GM12891 (cell line): ENCODE data around the gene WNK1.

Experiments used
- DNase-seq: peaks from one replicate; pipeline ENCODE4 v3.0.0; 2011; ENCODE audit warnings: low spot score; ENCODE audit not compliant: insufficient read length
- FAIRE-seq: peaks from 2 replicates; lab custom pipeline; 2011; peaks lifted over from hg19 to GRCh38; lab: Jason Lieb, UNC
- PAX5 ChIP-seq: IDR thresholded peaks from 2 replicates; pipeline ENCODE4 v1.6.1; 2011; ENCODE audit warnings: low read length, moderate library complexity, mild to moderate bottlenecking; ENCODE audit not compliant: insufficient read depth, severe bottlenecking
- POLR2A ChIP-seq: IDR thresholded peaks from 2 replicates; pipeline ENCODE4 v1.6.1; 2011; ENCODE audit warnings: low read depth, low read length, control low read depth
- POLR2AphosphoS5 ChIP-seq: IDR thresholded peaks from 2 replicates; pipeline ENCODE4 v1.6.1; 2011; ENCODE audit warnings: low read depth, low read length, control low read depth
- POU2F2 ChIP-seq: IDR thresholded peaks from 2 replicates; pipeline ENCODE4 v1.6.1; 2011; ENCODE audit warnings: low read depth, mild to moderate bottlenecking, control low read depth, low read length, moderate library complexity
- SPI1 ChIP-seq: IDR thresholded peaks from 2 replicates; pipeline ENCODE4 v1.6.1; 2011; ENCODE audit warnings: low read depth, low read length, control low read depth
- TAF1 ChIP-seq: IDR thresholded peaks from 2 replicates; pipeline ENCODE4 v1.6.1; 2011; ENCODE audit warnings: low read depth, low read length, control low read depth

The WNK1 gene

GRCh38 chr12:885701-886100, 133.3 kb downstream of the WNK1 start:
- FAIRE-seq, result no peak

DNA sequence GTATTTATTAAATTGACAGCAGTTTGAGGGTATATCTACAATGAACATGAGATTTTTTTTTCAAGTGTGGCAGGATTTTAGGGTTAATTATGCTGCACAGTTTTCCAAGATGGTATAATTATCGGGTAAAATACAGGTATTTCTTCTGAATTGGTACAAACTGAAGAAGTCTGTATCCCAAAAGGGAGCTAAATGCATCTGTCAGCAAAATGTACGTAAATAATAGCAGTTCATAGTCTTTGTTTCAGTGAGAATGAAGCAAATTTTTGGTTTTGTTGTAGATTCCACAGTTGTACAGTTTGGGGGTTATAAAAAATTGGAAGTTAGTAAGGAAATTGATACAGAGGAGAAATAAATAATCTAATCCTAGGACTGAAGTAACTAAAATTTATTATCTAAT, 133.8 kb downstream of the WNK1 start:
- TF ChIP-seq POU2F2 (no peak), TAF1 (no peak), POLR2AphosphoS5 (no peak), SPI1 (no peak), POLR2A (no peak), PAX5 (no peak)
- no peak for FAIRE-seq

More at GRCh38 chr12:885701-886100, 133.3 kb downstream of the WNK1 start:
- no peak for TF ChIP-seq POLR2AphosphoS5
- DNase-seq, result no peak

DNA sequence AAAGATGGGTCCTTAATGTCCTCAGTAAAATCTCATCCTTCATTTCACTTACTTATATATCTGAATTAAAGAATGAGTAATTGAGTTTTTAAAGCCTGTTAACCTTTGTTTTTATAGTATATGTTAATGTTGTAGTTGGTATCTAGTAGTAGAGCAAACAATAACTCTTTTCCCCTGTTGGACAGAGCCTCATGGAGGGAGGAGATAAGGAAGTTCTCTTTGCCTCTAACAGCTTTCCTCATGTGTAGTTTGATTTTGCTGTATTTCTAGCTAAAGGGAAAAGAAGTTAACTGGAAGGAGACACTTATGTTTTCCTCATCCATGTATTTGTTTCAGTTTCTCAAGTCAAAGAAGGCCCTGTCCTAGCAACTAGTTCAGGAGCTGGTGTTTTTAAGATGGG, 141.8 kb downstream of the WNK1 start:
- TF ChIP-seq POLR2AphosphoS5 (no peak), POLR2A (no peak), TAF1 (no peak), POU2F2 (no peak), SPI1 (no peak), PAX5 (no peak)
- FAIRE-seq, result no peak
- DNase-seq, result no peak

More for the DNA sequence above, 133.8 kb downstream of the WNK1 start:
- no peak for DNase-seq

DNA sequence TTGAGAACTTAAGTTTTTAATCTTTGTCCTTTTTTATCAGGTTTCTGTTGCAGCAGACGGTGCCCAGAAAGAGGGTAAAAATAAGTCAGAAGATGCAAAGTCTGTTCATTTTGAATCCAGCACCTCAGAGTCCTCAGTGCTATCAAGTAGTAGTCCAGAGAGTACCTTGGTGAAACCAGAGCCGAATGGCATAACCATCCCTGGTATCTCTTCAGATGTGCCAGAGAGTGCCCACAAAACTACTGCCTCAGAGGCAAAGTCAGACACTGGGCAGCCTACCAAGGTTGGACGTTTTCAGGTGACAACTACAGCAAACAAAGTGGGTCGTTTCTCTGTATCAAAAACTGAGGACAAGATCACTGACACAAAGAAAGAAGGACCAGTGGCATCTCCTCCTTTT, 143.7 kb downstream of the WNK1 start:
- DNase-seq (no peak), FAIRE-seq (no peak)
- TF ChIP-seq SPI1 (no peak), POU2F2 (no peak), POLR2A (no peak), POLR2AphosphoS5 (no peak), PAX5 (no peak), TAF1 (no peak)

DNA sequence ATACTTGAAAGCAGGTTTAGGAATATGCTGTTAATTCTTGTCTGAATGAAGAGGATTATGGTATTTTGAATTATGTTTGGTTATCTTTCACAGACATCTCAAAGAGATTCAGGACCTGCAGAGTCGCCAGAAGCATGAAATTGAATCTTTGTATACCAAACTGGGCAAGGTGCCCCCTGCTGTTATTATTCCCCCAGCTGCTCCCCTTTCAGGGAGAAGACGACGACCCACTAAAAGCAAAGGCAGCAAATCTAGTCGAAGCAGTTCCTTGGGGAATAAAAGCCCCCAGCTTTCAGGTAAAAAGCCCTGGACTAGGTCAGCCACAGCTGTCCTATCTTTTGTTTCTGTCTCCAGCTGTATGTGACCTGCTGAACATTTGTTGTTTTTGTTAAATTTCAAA, 145.0 kb downstream of the WNK1 start:
- DNase-seq (no peak), FAIRE-seq (no peak)
- TF ChIP-seq SPI1, result no peak
- TF ChIP-seq POLR2AphosphoS5, result no peak
- no peak for TF ChIP-seq PAX5
- no peak for TF ChIP-seq POU2F2
- TF ChIP-seq POLR2A, result no peak
- TF ChIP-seq TAF1, result no peak

DNA sequence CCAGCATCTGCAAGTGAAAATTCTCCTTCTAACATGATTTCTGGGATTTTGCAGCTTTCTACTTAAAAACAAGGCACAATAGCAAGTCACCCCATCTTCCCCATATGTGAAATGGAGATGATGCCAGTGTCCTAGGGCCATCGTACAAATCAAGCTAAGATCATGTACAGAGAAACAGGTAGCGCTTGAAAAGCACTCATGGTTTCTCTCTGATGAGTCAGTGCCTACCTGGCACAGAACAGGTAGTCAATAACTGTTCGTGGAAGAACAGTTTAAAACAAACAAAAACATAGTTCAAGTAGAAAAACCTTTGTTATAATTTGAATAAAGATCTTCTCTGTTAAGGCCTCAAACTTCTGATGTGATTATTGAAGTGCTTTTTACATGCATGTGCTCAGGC, 150.2 kb downstream of the WNK1 start:
- no peak for TF ChIP-seq POLR2A
- TF ChIP-seq TAF1, result no peak
- TF ChIP-seq POU2F2, result no peak
- TF ChIP-seq SPI1, result no peak
- TF ChIP-seq POLR2AphosphoS5, result no peak
- TF ChIP-seq PAX5, result no peak
- FAIRE-seq (no peak), DNase-seq (no peak)

DNA sequence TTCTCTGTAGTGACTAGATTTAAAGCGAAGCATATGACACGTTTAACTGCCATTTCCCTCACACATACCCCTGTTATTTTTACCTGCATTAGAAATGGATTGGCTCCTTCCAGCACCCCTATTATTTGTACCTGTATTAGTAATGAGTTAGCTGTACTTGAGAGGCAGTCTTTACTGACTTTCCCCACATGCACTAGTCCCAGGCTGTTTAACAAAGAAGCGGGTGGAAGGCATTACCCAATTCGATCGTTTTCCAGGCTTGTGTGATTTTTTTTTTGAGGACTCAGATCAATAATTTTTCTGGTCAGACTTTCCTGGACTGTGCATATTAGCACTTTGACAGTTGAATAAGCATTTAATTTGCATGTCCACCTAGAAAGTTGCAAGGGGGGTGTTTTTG, 150.7 kb downstream of the WNK1 start:
- TF ChIP-seq PAX5 (no peak), TAF1 (no peak), POU2F2 (no peak), POLR2AphosphoS5 (no peak), SPI1 (no peak), POLR2A (no peak)
- DNase-seq, result no peak
- no peak for FAIRE-seq

GRCh38 chr12:904010-904414, 151.6 kb downstream of the WNK1 start:
- FAIRE-seq, result no peak
- no peak for DNase-seq
- TF ChIP-seq PAX5 (no peak), POLR2AphosphoS5 (no peak), POLR2A (no peak), SPI1 (peak; percentile 72), TAF1 (no peak), POU2F2 (no peak)

GRCh38 chr12:905261-906031, 153.1 kb downstream of the WNK1 start:
- no peak for FAIRE-seq
- DNase-seq, result no peak

DNA sequence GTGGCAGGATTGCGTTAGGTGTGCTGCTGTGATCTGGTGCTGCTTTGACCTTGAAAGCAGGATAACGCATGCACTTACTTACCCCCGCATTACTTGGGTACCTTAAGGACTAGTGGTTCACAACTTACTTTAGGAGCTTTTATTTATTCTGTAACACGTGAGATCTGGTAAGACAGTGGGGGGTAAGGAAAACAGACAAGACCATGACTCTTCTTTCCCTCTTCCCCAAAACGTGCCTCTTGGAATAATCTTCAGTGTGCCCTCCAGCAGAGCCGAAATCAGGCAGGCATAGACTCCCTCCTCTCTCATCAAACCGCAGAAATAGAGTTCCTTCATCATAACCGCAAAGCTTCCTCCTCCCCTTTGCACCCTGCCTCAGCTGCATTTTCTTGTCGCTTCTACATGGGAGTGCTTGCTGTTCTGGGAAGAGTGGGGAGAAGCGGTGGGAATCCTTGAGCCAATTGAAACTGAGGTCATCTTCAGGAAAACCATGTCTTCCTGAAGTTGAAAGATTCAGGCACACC, 153.7 kb downstream of the WNK1 start:
- no peak for TF ChIP-seq SPI1
- no peak for TF ChIP-seq POU2F2
- TF ChIP-seq POLR2A, result no peak
- no peak for TF ChIP-seq PAX5
- no peak for TF ChIP-seq POLR2AphosphoS5
- TF ChIP-seq TAF1, result no peak
- DNase-seq (no peak), FAIRE-seq (no peak)

More at GRCh38 chr12:905261-906031, 153.1 kb downstream of the WNK1 start:
- TF ChIP-seq SPI1 (no peak), TAF1 (no peak)
